Measurements from ENCODE around the gene FAM13A. TPM values are rescaled to one million over a fixed set of nuclear protein-coding genes. Genes with fewer than 3 reads are reported as not detected.

FAM13A gene
- total and polyA plus RNA-seq, 2 experiments from 2014 or later: 19.3 to 44.2 TPM

- Histone ChIP-seq H3K4me2 (no peak overlapping the region), H3K79me2 (no peaks in the 10 kb centered on the region), H3K4me3 (no peak overlapping the region), H3K36me3 (replicated peaks; ENCODE audit: insufficient read depth, low read depth) (no peaks in the 10 kb centered on the region), H2AFZ (no peak overlapping the region), H3K27me3 (no peaks in the 10 kb centered on the region), H3K9me3 (ENCODE audit: low read depth) (no peaks in the 10 kb centered on the region), H3K4me1 (ENCODE audit: insufficient read depth) (peaks cover 4% of the 10 kb centered on the region), H3K27ac (no peak overlapping the region), H3K9me2 (replicated peaks; ENCODE audit: insufficient read depth) (no peaks in the 10 kb centered on the region), H4K20me1 (ENCODE audit: insufficient read depth, poor library complexity, severe bottlenecking) (no peaks in the 10 kb centered on the region)
- TF ChIP-seq EZH2 (IDR thresholded peaks at IDR 0.05; ENCODE audit: borderline replicate concordance) (no peak), EZH2phosphoT487 (IDR thresholded peaks at IDR 0.05; ENCODE audit: low read depth, severe bottlenecking, unreplicated experiment) (no peak), CTCF (IDR thresholded peaks at IDR 0.05; ENCODE audit: poor library complexity) (no peak)
- no peak for DNase-seq (ENCODE audit: low spot score)
- WGBS (ENCODE audit: low lambda C conversion rate, missing lambda C conversion rate): 83% methylated on average over 2 of the region's 2 CpGs
Observed at GRCh38 chr4:88957570-88957969, 99.4 kb downstream of the FAM13A start.

- Histone ChIP-seq H3K4me1 (ENCODE audit: insufficient read depth) (no peaks in the 10 kb centered on the region), H3K79me2 (no peaks in the 10 kb centered on the region), H2AFZ (no peak overlapping the region), H3K9me3 (ENCODE audit: low read depth) (no peaks in the 10 kb centered on the region), H3K4me2 (no peak overlapping the region), H3K27ac (no peak overlapping the region), H4K20me1 (ENCODE audit: insufficient read depth, poor library complexity, severe bottlenecking) (no peaks in the 10 kb centered on the region), H3K36me3 (replicated peaks; ENCODE audit: insufficient read depth, low read depth) (no peaks in the 10 kb centered on the region), H3K4me3 (no peak overlapping the region), H3K27me3 (no peaks in the 10 kb centered on the region), H3K9me2 (replicated peaks; ENCODE audit: insufficient read depth) (no peaks in the 10 kb centered on the region)
- WGBS (ENCODE audit: low lambda C conversion rate, missing lambda C conversion rate): 78% methylated on average over 3 of the region's 3 CpGs
- TF ChIP-seq CTCF (IDR thresholded peaks at IDR 0.05; ENCODE audit: poor library complexity): no peak
- no peak for TF ChIP-seq EZH2phosphoT487 (IDR thresholded peaks at IDR 0.05; ENCODE audit: low read depth, severe bottlenecking, unreplicated experiment)
- TF ChIP-seq EZH2 (IDR thresholded peaks at IDR 0.05; ENCODE audit: borderline replicate concordance): no peak
- DNase-seq (ENCODE audit: low spot score): no peak
Observed at GRCh38 chr4:88955580-88956380, 101.2 kb downstream of the FAM13A start.

- no peaks in the 10 kb centered on the region for H3K27me3 ChIP-seq
- H3K9me2 ChIP-seq (replicated peaks; ENCODE audit: insufficient read depth): no peaks in the 10 kb centered on the region
- H3K9me3 ChIP-seq (ENCODE audit: low read depth): no peaks in the 10 kb centered on the region
- no peak for TF ChIP-seq EZH2 (IDR thresholded peaks at IDR 0.05; ENCODE audit: borderline replicate concordance)
- no peak for TF ChIP-seq CTCF (IDR thresholded peaks at IDR 0.05; ENCODE audit: poor library complexity)
- TF ChIP-seq EZH2phosphoT487 (IDR thresholded peaks at IDR 0.05; ENCODE audit: low read depth, severe bottlenecking, unreplicated experiment): no peak
- no peak overlapping the region for H3K4me3 ChIP-seq
- no peak overlapping the region for H2AFZ ChIP-seq
- H3K4me1 ChIP-seq (ENCODE audit: insufficient read depth): no peaks in the 10 kb centered on the region
- H4K20me1 ChIP-seq (ENCODE audit: insufficient read depth, poor library complexity, severe bottlenecking): no peaks in the 10 kb centered on the region
- WGBS (ENCODE audit: low lambda C conversion rate, missing lambda C conversion rate): 92% methylated on average over 2 of the region's 2 CpGs
- no peak overlapping the region for H3K27ac ChIP-seq
- H3K36me3 ChIP-seq (replicated peaks; ENCODE audit: insufficient read depth, low read depth): no peaks in the 10 kb centered on the region
- no peak for DNase-seq (ENCODE audit: low spot score)
- H3K4me2 ChIP-seq: no peak overlapping the region
- no peaks in the 10 kb centered on the region for H3K79me2 ChIP-seq
Observed at GRCh38 chr4:88953400-88953799, 103.6 kb downstream of the FAM13A start.

All from hepatocyte (in vitro differentiated cells).